SK-N-SH (cell line): ENCODE results near the gene MRPL55. TPM values are rescaled to one million over a fixed set of nuclear protein-coding genes. Genes with fewer than 3 reads are reported as not detected.
A peak's percentile ranks its signal among the peaks of the same experiment; 100 is the strongest.

Experiments used
- CTCF ChIA-PET: fragments of 300-600, 350-600 bp; formaldehyde crosslinking; extraction: SDS; loops from one replicate; lab custom pipeline; 2021; lab: Yijun Ruan, JAX
- POLR2A ChIA-PET: fragments of 350-600 bp; sonication (Branson Sonifier 250); formaldehyde crosslinking; extraction: SDS; loops from one replicate; lab custom pipeline; 2020; ENCODE audit warnings: antibody characterized with exemption, inconsistent platforms; lab: Yijun Ruan, JAX
- DNase-seq: peaks from one replicate; pipeline ENCODE4 v3.0.0; 2012
- H2AFZ ChIP-seq: fragments of 200-600 bp; sonication (generic); 2 replicates; pipeline ENCODE4 v1.8.1; 2016; ENCODE audit warnings: antibody characterized with exemption, mild to moderate bottlenecking, low read depth
- H3F3A ChIP-seq: fragments of 200-600 bp; sonication (generic); replicated peaks from 2 replicates; pipeline ENCODE3; 2016; ENCODE audit warnings: antibody characterized with exemption, mild to moderate bottlenecking; ENCODE audit not compliant: insufficient read depth
- H3K27ac ChIP-seq, 2 experiments: fragments of 200-500 bp in 1 of 2; fragments of 200-600 bp in 1 of 2; sonication (Bioruptor generic) in 1 of 2; sonication (generic), shearing (Covaris generic) in 1 of 2; 2 replicates each; pipeline versions ENCODE4 v1.5.1 to v1.6.1; 2014 to 2016; ENCODE audit warnings: low read depth in 2 of 2, inconsistent platforms in 1 of 2, low read length in 1 of 2, mild to moderate bottlenecking in 1 of 2, mixed read lengths in 1 of 2
- H3K27me3 ChIP-seq: fragments of 200-600 bp; sonication (generic), shearing (Covaris generic); 2 replicates; pipeline ENCODE4 v1.6.1; 2016; ENCODE audit warnings: mixed run types; ENCODE audit not compliant: insufficient read depth
- H3K36me3 ChIP-seq, 2 experiments: fragments of 200-500 bp in 1 of 2; fragments of 200-600 bp in 1 of 2; sonication (Bioruptor generic) in 1 of 2; sonication (generic) in 1 of 2; replicated peaks in 1 of 2; 2 replicates each; pipeline versions ENCODE3 to v1.5.1; 2014 to 2016; ENCODE audit warnings: low read length in 1 of 2, mild to moderate bottlenecking in 1 of 2; ENCODE audit not compliant: insufficient read depth in 2 of 2, control insufficient read depth in 1 of 2
- H3K4me1 ChIP-seq, 2 experiments: fragments of 200-500 bp in 1 of 2; fragments of 200-600 bp in 1 of 2; sonication (Bioruptor generic) in 1 of 2; sonication (generic), shearing (Covaris generic) in 1 of 2; 2 replicates each; pipeline versions ENCODE4 v1.5.1 to v1.6.1; 2014 to 2016; ENCODE audit warnings: low read depth in 1 of 2, low read length in 1 of 2, mixed run types in 1 of 2; ENCODE audit not compliant: insufficient read depth in 2 of 2, control insufficient read depth in 1 of 2
- H3K4me2 ChIP-seq: fragments of 200-600 bp; sonication (generic), shearing (Covaris generic); 2 replicates; pipeline ENCODE4 v1.6.1; 2017; ENCODE audit warnings: mixed run types
- H3K4me3 ChIP-seq, 2 experiments: fragments of 200-500 bp in 1 of 2; fragments of 200-600 bp in 1 of 2; sonication (Bioruptor generic) in 1 of 2; sonication (generic), shearing (Covaris generic) in 1 of 2; 2 replicates each; pipeline versions ENCODE4 v1.5.1 to v1.8.1; 2014 to 2016; ENCODE audit warnings: low read depth in 2 of 2, inconsistent platforms in 1 of 2, low read length in 1 of 2, mild to moderate bottlenecking in 1 of 2, mixed read lengths in 1 of 2, moderate library complexity in 1 of 2
- H3K79me2 ChIP-seq: fragments of 200-600 bp; sonication (generic); 2 replicates; pipeline ENCODE4 v1.8.1; 2017; ENCODE audit warnings: mild to moderate bottlenecking; ENCODE audit not compliant: insufficient read depth
- H3K9ac ChIP-seq: fragments of 200-600 bp; sonication (generic); 2 replicates; pipeline ENCODE4 v1.6.1; 2017; ENCODE audit warnings: mixed run types
- H3K9me2 ChIP-seq: fragments of 200-600 bp; sonication (generic); 2 replicates; pipeline ENCODE4 v1.6.1; 2017; ENCODE audit warnings: mixed run types
- H3K9me3 ChIP-seq: fragments of 200-600 bp; sonication (generic); 2 replicates; pipeline ENCODE4 v1.6.1; 2017; ENCODE audit warnings: mixed run types, mild to moderate bottlenecking, moderate library complexity
- H4K20me1 ChIP-seq: fragments of 200-600 bp; sonication (generic); 2 replicates; pipeline ENCODE4 v1.6.1; 2017; ENCODE audit warnings: mild to moderate bottlenecking, mixed run types; ENCODE audit not compliant: insufficient read depth
- CHD2 ChIP-seq: fragments of 150-350 bp; IDR thresholded peaks from 2 replicates; pipeline ENCODE4 v1.6.1; 2018; ENCODE audit warnings: low read length; ENCODE audit not compliant: partially characterized antibody
- ELF1 ChIP-seq: IDR thresholded peaks from 2 replicates; pipeline ENCODE4 v1.4.0; 2012
- EP300 ChIP-seq, 2 experiments: IDR thresholded peaks; 2 replicates each; pipeline versions ENCODE4 v1.4.0 to v1.6.1; 2012; ENCODE audit warnings: borderline replicate concordance in 1 of 2, low read depth in 1 of 2, low read length in 1 of 2
- EZH2phosphoT487 ChIP-seq: fragments of 200-600 bp; sonication (generic); IDR thresholded peaks from 2 replicates; pipeline ENCODE4 v1.6.1; 2017; ENCODE audit warnings: low read depth, mixed run types, mild to moderate bottlenecking, antibody characterized with exemption, moderate library complexity, borderline replicate concordance
- FOXJ3 ChIP-seq: sonication (generic); formaldehyde crosslinking; IDR thresholded peaks from 2 replicates; pipeline ENCODE4 v1.5.1; 2020; ENCODE audit warnings: mild to moderate bottlenecking, missing genetic modification reagents
- FOXM1 ChIP-seq: IDR thresholded peaks from 2 replicates; pipeline ENCODE4 v1.4.0; 2012; ENCODE audit warnings: low read depth, mild to moderate bottlenecking
- MXI1 ChIP-seq: IDR thresholded peaks from 2 replicates; pipeline ENCODE4 v1.6.1; 2012; ENCODE audit warnings: mild to moderate bottlenecking, low read depth, low read length, improper control_type of control experiment
- POLR2AphosphoS5 ChIP-seq: IDR thresholded peaks from 2 replicates; pipeline ENCODE4 v1.6.1; 2012; ENCODE audit warnings: low read depth, low read length
- TAF1 ChIP-seq: IDR thresholded peaks from 2 replicates; pipeline ENCODE4 v1.6.1; 2012; ENCODE audit warnings: low read depth, mild to moderate bottlenecking, low read length, moderate library complexity, borderline replicate concordance
- YY1 ChIP-seq: IDR thresholded peaks from 2 replicates; pipeline ENCODE4 v1.4.0; 2012; ENCODE audit warnings: low read depth, mild to moderate bottlenecking
- WGBS: methylation state at CpG from one replicate; pipeline ENCODE4 v1.1.6; 2017; ENCODE audit warnings: low lambda C conversion rate; 5-methylcytosine and 5-hydroxymethylcytosine counted together
- polyA plus RNA-seq, 3 experiments: library from polyadenylated mRNA; depleted of rRNA; stranded (reverse); fragments of >200 nt; gene quantifications; 2 replicates each; pipeline ENCODE4 v1.2.3, GENCODE V29; 2012
- TF ChIP-seq, protein P1 (sequence below): fragments of 200-600 bp; sonication (generic); IDR thresholded peaks from 2 replicates; pipeline ENCODE4 v1.6.1; 2017; ENCODE audit warnings: antibody characterized with exemption, mild to moderate bottlenecking, moderate library complexity
- TF ChIP-seq, protein P2 (sequence below): IDR thresholded peaks from 2 replicates; pipeline ENCODE4; 2012
- TF ChIP-seq, protein P3 (sequence below): IDR thresholded peaks from 2 replicates; pipeline ENCODE4 v1.4.0; 2012; ENCODE audit warnings: low read depth

MRPL55 gene
- polyA plus RNA-seq, 1 of the 3 experiments (the other 2 are of a cell fraction): 75.3 TPM

DNA sequence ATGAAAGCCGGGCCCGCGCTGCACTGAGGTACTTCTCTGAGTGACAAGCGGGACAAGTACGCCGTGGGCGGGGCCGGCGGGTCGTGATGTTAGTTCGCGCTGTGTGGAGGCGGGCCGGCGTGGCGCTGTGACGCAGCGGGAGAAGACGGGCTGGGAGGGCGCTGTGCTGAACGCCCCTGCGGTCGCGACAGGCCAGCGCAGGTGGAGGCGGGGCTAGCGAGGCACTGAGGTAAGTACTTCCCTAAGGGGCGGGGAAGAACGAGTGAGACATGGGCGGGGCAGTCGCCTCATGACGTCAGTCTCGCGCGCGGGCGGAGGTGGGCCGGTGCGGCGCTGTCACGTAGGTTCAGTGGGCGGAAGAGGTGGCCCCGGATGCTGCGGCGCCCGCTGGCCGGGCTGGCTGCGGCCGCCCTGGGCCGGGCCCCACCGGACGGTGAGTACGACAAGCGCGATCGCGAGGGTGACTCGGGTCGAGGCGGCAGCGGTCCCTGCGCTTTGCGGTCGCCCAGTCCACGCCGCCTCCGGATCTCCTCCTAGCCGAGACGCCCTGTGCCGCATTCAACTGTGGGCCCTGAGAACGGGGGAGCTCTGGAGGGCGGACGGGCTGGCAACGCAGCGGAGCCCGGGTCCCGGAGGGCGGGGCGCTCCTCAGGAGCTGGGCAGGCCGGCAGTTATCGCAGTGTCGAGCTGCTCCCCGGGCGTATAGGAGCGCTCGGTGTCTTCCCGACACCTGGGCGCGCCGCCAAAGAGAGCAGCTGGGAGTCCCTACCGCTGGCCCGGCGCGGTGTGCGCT, 31.0 kb upstream of the MRPL55 start, which contains the start of gene GUK1 (continued):
- TF ChIP-seq, protein P1, sequence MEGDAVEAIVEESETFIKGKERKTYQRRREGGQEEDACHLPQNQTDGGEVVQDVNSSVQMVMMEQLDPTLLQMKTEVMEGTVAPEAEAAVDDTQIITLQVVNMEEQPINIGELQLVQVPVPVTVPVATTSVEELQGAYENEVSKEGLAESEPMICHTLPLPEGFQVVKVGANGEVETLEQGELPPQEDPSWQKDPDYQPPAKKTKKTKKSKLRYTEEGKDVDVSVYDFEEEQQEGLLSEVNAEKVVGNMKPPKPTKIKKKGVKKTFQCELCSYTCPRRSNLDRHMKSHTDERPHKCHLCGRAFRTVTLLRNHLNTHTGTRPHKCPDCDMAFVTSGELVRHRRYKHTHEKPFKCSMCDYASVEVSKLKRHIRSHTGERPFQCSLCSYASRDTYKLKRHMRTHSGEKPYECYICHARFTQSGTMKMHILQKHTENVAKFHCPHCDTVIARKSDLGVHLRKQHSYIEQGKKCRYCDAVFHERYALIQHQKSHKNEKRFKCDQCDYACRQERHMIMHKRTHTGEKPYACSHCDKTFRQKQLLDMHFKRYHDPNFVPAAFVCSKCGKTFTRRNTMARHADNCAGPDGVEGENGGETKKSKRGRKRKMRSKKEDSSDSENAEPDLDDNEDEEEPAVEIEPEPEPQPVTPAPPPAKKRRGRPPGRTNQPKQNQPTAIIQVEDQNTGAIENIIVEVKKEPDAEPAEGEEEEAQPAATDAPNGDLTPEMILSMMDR: no peak; the same call in 1 of the 2 replicates
- TF ChIP-seq CHD2 (peak; percentile 42), EZH2phosphoT487 (no peak), FOXJ3 (no peak), EP300 (IDR thresholded peaks at IDR 0.05; ENCODE audit: borderline replicate concordance in 1 of 2, low read depth in 1 of 2, low read length in 1 of 2) (no peak), YY1 (no peak), FOXM1 (no peak), MXI1 (no peak; the same call in 1 of the 2 replicates), ELF1 (peak; percentile 81)
- TF ChIP-seq, protein P2, sequence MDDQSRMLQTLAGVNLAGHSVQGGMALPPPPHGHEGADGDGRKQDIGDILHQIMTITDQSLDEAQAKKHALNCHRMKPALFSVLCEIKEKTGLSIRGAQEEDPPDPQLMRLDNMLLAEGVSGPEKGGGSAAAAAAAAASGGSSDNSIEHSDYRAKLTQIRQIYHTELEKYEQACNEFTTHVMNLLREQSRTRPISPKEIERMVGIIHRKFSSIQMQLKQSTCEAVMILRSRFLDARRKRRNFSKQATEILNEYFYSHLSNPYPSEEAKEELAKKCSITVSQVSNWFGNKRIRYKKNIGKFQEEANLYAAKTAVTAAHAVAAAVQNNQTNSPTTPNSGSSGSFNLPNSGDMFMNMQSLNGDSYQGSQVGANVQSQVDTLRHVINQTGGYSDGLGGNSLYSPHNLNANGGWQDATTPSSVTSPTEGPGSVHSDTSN: peak; percentile 95

DNA sequence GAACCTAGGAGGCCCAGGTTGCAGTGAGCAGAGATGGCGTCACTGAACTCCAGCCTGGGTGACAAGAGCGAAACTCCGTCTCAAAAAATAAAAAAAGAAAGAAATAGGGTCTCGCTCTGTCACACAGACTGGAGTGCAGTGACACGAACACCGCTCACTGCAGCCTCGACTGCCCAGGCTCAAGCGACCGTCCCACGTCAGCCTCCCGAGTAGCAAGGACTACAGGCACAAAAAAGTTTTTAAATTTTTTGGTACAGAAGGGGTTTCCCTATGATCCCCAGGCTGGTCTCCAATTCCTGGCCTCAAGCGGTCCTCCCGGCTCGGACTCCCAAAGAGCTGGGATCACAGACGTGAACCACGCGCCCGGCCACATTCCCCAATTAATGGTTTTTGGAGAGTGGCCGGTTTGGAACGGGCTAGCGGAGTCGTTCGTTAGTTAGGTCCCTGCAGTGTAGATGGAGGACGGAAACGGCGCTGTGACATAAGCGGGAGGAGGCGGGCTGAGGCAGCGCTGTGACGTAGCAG, 30.4 kb upstream of the MRPL55 start:
- TF ChIP-seq YY1 (peak; percentile 42; the same call in 1 of the 2 replicates), POLR2AphosphoS5 (peak; percentile 71), TAF1 (no peak)
- TF ChIP-seq, protein P3, sequence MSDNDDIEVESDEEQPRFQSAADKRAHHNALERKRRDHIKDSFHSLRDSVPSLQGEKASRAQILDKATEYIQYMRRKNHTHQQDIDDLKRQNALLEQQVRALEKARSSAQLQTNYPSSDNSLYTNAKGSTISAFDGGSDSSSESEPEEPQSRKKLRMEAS: no peak
- no peaks in the 10 kb centered on the region for H3K9me2 ChIP-seq
- no peaks in the 10 kb centered on the region for H3K9me3 ChIP-seq
- peaks cover 37% of the 10 kb centered on the region for H4K20me1 ChIP-seq
- peaks cover 30% of the 10 kb centered on the region; the same call in 1 of the 2 replicates for H3K27me3 ChIP-seq
- peak overlapping the region; percentile 87 for H2AFZ ChIP-seq
- H3K9ac ChIP-seq: peak overlapping the region; percentile 62; the same call in 1 of the 2 replicates
- ChIA-PET CTCF (interaction anchor here (1.9 to 4.5 kb wide), 2 partner anchors 9 to 27 kb away, joined by 10 to 22 read pairs; partner anchors contain the start of gene IBA57), POLR2A (no interaction called here)
- H3K27ac ChIP-seq: peak overlapping the region; percentile 26 to 76
- WGBS: 10% methylated on average over 27 of the region's 30 CpGs
- DNase-seq: no peak
- H3K4me3 ChIP-seq: peak overlapping the region; percentile 87 to 99
- H3F3A ChIP-seq: no peaks in the 10 kb centered on the region
- H3K4me2 ChIP-seq: peak overlapping the region; percentile 79
- peaks cover 43% of the 10 kb centered on the region for H3K79me2 ChIP-seq
- peaks cover 23% of the 10 kb centered on the region in 2 experiments; a peak in 2 of 4 replicates for H3K4me1 ChIP-seq
- H3K36me3 ChIP-seq: peaks cover 0 to 4% of the 10 kb centered on the region in 2 experiments
